GM08714 (cell line): ENCODE results near the gene MINDY4.

Experiments
- H3K4me3 ChIP-seq: fragments of 200-500 bp; sonication (Bioruptor generic); 2 replicates; pipeline ENCODE4 v1.5.1; 2014; ENCODE audit warnings: mild to moderate bottlenecking, low read length, inconsistent platforms
- ZNF274 ChIP-seq: IDR thresholded peaks from 2 replicates; pipeline ENCODE4 v1.6.1; 2012; ENCODE audit warnings: mild to moderate bottlenecking, low read depth, low read length

MINDY4 gene

DNA sequence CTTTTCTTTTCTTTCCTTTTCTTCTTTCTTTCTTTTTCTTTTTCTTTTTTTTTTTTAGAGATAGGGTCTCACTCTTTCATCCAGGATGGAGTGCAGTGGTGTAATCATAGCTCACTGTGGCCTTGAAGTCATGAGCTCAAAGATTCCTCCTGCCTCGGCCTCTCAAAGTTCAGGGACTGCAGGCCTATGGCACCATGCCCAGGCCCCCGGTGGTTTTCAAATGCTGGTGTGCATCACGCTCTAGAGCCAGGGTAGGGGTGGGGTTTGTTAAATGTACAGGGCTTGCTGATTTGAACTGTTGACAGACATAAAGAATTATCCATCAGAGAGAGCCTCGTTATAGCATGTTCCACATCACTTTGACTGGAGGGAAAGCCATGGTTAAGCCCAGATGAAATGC, 5.8 kb downstream of the MINDY4 start:
- no peak for TF ChIP-seq ZNF274
- H3K4me3 ChIP-seq = no peak overlapping the region

DNA sequence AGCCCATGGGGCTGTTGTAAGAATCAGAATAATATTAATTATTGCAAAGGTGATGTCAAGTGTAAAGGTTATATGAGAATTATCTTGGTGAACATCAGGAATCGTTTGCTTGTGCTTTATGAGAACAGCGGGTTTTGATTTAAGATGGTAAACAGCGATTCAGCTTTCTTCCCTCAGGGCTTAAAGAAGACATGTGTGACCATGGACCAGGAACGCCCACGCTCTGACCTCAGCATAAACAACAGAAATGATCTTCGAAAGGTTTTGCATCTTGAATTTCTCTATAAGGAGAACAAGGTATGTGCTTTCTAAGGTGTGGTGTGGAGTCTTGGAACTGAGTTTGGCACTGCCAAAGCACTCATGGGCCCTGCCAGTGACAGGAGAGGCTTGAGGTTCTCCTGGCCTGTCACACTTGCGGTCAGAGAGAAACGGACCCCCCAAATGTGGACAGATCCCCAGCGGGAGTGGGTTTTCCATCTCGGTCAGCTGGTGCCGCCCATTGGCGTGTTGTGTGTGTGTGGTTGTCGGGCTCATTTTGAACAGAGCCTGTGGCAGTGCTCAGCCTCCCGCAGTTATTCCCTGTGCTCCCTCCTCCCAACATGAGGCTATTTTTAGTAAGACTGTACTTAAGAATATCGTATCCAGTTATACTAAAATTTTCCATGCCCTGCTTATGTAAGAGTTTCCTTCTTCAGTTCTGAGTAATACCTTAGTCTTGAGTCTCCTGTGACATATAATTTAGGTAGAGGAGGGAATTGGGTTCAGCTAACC, 7.2 kb downstream of the MINDY4 start:
- no peak for TF ChIP-seq ZNF274
- H3K4me3 ChIP-seq = no peak overlapping the region

DNA sequence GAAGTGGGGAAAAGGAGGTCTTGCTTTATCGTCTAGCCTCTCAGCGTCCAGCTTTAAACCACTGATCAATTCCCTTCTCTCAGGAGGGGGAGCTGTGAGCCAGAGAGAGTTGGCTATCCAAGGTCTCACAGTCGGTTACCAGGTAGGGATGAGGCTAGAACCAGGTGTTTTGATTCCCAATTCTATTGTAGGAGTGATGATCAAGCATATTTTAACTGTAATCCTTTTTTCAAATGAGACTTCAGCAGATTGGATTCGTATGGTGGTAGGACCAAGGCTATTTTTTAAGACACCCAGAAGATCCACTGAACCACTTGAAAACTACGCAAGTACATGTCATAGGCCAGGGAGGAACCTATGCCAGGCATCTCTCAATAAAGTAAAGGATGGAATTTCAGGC, 8.4 kb downstream of the MINDY4 start:
- no peak for TF ChIP-seq ZNF274
- H3K4me3 ChIP-seq = no peak overlapping the region

DNA sequence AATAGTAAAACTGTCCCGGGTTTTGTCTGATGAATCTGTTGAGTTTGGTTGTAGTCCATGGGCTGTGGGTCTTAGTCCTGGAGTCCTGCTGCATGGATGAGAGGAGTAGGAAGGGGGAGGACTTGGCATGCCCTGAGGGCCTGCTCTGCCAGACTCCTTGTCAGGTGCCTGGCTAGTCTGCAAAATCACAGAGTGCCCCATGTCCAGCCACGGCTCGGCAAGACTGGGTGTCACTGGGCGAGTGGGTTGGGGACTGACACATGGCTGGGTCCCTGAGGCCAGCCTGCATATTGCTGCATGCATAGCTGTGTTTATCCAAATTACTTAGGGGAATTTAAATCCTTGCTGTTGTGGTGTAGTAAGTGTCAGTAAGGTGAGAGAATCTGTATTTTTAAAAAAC, 9.7 kb downstream of the MINDY4 start:
- no peak for TF ChIP-seq ZNF274
- no peak overlapping the region for H3K4me3 ChIP-seq

DNA sequence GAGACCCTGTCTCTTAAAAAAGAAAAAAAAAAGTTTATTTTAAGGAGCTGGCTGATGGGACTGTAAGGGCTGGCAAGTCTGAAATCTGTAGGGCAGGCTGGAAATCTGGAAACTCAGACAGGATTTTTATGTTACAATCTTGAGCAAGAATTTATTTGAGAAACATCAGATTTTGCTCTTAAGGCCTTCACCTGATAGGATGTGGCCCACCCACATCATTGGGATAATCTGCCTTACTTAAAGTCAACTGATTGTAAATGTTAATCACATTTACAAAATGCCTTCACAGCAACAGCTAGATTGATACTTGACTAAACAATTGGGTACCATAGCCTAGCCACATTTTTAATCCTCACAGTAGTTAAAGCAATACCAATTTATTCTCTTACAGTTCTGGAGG, 11.5 kb downstream of the MINDY4 start:
- no peak overlapping the region for H3K4me3 ChIP-seq
- TF ChIP-seq ZNF274 = no peak

DNA sequence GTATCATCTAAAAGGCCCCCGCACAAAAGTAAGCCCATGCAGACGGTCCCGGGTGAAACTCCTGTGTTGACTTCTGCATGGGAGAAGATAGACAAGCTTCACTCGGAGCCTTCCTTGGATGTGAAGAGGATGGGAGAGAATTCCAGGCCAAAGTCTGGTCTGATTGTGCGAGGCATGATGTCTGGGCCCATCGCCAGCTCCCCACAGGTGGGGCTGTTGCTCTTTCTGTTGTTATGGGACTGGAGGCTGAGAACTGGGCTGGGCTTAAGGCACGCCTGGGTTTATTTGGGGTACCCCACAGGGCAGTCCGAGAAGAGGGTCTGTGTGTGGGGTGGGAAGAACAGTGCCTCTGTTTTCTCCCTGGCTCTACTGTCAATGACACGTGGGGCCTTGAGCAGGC, 14.6 kb downstream of the MINDY4 start:
- no peak overlapping the region for H3K4me3 ChIP-seq
- TF ChIP-seq ZNF274 = no peak

DNA sequence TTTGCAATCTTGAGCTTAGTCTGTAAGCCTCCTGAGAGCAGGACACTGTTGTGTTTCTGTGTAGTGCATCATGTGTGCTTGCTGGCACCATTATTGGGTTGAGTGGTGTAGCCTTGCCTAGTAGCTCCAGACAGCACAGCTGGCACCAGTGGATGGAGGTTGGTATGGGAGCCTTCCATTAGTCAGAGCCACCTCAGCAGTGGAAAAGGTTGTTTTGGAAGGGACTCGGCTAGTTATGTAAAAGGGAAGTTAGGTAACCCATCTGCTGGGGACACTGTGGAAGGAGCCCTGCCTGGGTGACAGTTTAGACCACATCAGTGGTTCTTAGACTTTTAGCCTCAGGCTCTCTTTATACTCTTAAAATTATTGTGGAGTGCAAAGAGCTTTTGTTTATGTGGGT, 16.3 kb downstream of the MINDY4 start:
- no peak for TF ChIP-seq ZNF274
- no peak overlapping the region for H3K4me3 ChIP-seq

DNA sequence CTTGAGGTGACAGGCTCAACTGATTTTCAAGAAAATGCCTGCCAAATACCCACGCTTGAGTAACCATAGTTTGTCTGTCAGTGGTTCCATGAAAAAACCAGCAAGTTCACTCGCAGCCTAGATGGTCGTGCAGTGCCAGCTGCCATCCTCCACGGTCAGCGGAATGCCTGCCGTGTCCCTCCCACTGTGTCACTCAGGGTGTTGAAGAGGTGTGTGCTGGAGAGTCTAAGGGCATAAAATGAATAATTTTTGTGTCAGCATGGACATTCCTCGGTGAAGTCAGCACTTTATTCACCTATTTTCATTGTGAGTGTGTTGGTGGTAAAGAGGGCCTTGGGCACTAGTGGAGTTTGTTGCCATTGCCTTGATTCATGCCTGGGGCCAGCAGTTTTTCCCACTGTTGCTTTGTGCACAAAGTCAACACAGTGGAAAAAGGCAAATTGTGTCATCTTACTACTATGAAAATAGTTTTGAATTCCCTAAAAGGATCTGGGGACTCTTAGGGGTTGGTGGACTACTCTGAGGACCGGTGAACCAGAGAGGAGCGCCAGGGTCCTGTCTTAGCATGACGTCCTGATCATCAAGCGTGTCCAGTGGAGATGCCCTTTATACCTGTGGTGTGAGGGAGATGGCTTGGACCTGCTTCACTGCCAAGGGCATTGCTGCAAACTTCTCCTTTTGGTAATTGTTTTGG, 17.6 kb downstream of the MINDY4 start:
- no peak for TF ChIP-seq ZNF274
- no peak overlapping the region for H3K4me3 ChIP-seq

DNA sequence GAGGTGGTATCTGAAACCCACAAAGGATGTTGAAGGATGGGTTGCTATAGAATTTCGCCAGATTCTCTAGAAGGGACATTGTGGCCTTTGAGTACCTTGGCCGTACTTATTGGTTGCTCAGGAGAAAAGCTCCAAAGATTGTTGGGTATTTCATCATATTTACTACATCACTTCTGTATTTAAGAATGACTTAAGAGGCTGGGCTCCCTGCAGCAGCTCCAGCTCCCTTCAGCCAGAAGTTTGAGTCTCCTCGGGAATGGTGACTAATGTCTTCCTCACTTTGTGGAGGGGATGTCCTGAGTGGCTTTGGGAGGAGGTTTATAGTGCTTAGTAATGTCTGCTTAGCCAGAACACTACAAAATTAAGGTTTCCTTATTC, 18.1 kb downstream of the MINDY4 start:
- no peak overlapping the region for H3K4me3 ChIP-seq
- TF ChIP-seq ZNF274 = no peak

DNA sequence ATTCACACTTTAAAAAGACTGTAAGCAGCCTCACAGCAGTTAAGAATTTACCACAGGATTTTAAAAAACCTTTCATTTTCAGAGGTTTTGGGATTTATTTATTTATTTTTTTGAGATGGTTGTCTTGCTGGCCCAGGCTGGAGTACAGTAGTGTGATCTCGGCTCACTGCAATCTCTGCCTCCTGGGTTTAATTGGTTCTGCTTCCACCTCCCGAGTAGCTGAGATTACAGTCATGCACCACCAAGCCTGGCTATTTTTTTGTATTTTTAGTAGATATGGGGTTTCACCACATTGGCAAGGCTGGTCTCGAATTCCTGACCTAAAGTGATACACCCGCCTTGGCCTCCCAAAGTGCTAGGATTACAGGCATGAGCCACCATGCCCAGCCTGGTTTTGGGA, 19.1 kb downstream of the MINDY4 start:
- TF ChIP-seq ZNF274 = no peak
- no peak overlapping the region for H3K4me3 ChIP-seq

DNA sequence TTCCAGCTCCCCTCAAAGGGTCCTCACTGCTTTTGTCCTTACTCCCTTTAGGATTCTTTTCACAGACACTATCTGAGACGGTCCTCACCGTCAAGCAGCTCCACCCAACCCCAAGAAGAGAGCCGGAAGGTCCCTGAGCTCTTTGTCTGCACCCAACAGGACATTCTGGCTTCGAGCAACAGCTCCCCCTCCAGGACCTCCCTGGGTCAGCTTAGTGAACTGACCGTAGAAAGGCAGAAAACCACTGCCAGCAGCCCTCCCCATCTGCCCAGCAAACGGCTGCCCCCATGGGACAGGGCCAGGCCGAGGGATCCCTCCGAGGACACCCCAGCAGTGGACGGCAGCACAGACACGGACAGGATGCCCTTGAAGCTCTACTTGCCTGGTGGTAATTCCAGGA, 19.9 kb downstream of the MINDY4 start:
- TF ChIP-seq ZNF274 = no peak

DNA sequence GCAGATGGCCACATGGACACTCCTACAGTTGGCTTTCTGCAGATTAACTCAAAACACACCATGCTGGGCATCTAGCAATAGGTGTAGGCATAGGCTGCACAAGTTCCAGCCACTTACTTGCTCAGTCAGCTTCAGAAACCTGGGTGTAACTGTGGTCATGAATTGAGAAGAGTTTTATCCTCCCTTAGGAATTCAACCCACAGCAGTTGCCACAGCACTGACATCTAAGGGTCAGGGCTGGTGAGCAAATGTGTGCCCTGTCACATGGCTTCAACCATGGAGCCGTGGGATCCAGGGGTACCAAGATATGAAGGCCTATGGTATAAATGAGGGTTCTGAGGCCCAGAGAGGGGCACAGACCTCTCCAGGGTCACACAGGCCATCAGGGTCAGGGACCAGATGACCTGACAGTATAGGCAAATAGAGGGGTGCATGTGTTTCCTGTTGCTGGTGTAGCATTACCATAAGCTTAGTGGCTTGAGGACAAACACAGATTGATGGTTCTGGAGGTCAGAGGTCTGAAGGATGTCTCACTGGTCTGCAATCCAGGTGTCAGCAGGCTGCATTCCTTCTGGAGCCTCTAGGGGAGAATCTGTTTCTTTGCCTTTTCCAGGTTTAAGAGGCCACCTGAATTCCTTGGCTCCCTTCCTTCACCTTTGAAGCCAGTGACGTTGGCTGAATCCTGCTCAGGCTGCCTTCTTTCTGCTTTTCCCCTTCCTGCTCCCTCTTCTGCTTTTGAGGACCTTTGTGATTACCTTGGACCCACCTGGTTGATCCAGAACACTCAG, 24.1 kb downstream of the MINDY4 start:
- no peak for TF ChIP-seq ZNF274
- H3K4me3 ChIP-seq = no peak overlapping the region

More for the DNA sequence above, 19.9 kb downstream of the MINDY4 start:
- no peak overlapping the region for H3K4me3 ChIP-seq

DNA sequence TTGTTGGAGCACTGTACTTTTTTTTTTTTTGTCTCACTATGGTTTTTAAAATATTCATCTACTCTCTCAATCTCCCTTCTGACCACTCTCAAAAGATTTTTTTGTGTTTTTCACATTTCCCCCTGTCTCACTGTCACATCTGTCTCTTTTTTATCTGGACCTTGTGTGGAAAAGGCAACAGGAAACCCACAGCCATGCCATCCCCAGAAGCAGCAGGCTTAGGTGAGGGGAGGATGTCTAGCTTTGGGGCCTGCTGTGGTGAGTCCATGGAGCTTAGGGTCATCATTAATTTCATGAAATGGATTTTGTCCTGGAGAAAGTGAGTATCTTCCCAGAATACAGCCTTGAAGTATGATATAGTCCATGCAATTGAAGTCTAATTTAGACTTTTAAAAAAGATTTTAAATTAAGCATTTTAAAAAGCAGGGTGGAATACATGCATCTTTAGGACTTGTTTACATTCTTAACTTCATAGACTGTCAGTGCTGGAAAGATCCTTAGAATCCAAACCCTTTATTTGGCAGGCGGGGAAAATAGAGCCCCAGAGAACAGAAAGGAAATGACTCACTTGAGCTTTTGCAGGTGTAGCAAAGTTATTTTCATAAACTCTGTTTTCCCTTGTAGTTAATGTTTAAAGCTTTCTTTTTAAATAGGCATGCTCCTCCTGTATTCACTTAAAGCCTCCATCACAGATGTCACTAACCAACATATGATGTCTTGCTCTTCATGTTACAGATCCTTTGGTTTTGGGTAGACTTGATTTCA, 25.1 kb downstream of the MINDY4 start:
- no peak overlapping the region for H3K4me3 ChIP-seq
- TF ChIP-seq ZNF274 = no peak

DNA sequence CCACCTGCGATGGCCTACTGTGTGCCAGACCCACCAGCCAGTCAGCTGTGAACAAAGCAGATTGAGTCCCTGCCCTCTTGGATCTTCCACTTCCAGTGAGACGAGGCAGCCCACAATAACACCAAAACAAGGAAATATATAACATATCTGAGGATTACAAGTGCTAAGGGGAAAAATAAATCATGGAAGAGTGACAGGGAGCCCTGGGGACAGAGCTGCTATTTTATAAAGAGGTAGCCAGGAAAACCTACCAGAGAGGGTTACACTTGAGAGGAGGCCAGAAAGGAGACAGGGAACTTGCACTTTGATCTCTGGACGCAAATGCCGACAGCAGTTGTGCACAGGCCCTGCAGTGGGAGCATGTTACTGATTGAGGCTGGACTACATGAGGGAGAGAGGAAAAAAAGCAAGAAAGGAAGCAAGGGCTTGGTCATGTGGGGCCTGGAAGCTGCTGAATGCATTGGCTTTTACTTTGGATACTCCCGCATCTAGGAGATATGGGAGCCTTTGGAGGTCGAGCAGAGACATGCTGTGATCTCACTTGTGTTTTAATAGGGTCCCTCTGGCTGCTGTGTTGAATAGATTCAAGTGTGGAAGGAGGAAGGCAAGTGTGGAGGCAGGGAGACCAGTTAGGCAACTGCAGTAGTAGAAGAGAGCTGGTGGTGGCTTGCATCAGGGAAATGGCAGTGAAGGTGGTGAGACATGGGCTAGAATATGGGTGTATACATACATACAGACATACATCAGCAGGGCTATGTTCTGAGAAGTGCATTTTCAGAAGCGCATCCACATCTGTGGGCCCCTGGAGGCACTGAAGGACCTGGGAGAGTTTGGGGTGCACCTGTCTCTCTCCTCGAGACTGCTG, 26.2 kb downstream of the MINDY4 start:
- H3K4me3 ChIP-seq = no peak overlapping the region; the same call in 1 of the 2 replicates
- no peak for TF ChIP-seq ZNF274
